Right lung (tissue), 5 donors: Measurements from ENCODE around the gene PCDHGB4. TPM values are rescaled to one million over a fixed set of nuclear protein-coding genes. Genes with fewer than 3 reads are reported as not detected.
"Not testable (repeated sequence)": the region's sequence is repeated elsewhere in the genome, so short reads cannot be mapped to it uniquely, and the experiment has no call there.

Source experiments
- DNase-seq, 2 donors: peaks; one replicate each; pipeline ENCODE4 v3.0.0-alpha.2; 2013
- polyA plus RNA-seq, 5 donors: library from polyadenylated mRNA; unstranded; fragments of 120-200 nt; gene quantifications; one replicate each; pipeline versions ENCODE4 v1.2.1 to v1.2.3, GENCODE V29; 2013; ENCODE audit warnings: inconsistent platforms in 1 of 5, low replicate concordance in 1 of 5; ENCODE audit not compliant: insufficient read length in 5 of 5, insufficient read depth in 1 of 5

Gene PCDHGB4
- polyA plus RNA-seq, 5 donors = 3.1 to 5.0 (median 4.2) TPM

DNA sequence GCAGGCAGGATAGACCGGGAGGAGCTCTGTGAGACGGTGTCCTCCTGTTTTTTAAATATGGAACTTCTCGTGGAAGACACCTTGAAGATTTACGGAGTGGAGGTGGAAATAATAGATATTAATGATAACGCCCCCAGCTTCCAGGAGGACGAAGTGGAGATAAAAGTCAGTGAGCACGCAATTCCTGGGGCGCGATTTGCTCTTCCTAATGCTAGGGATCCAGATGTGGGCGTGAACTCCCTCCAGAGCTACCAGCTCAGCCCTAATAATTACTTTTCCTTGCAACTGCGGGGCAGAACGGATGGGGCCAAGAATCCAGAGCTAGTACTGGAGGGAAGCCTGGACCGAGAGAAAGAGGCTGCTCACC is 34.0 kb downstream of the PCDHGB4 start:
- DNase-seq = no peak

- no peak for DNase-seq
These were observed 35.3 kb downstream of the PCDHGB4 start for GRCh38 chr5:141422742-141423291.

DNA sequence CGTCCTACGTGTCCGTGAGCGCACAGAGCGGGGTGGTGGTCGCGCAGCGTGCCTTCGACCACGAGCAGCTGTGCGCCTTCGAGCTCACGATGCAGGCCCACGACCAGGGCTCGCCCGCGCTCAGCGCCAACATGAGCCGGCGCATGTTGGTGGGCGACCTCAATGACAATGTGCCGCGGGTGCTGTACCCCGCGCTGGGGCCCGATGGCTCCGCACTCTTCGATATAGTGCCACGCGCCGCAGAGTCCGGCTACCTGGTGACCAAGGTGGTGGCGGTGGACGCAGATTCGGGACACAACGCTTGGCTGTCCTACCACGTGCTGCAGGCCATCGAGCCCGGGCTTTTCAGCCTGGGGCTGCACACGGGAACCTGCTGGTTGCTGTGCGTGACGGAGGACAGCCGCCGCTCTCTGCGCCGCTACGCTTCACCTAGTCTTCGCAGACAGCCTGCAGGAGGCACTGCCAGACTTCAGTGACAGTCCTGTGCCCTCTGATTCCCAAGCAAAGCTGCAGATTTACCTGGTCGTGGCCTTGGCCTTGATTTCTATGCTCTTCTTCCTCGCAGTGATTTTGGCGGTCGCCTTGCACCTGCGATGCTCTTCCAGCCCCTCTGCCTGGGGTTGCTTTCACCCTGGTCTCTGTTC is 40.4 kb downstream of the PCDHGB4 start:
- no peak for DNase-seq

DNA sequence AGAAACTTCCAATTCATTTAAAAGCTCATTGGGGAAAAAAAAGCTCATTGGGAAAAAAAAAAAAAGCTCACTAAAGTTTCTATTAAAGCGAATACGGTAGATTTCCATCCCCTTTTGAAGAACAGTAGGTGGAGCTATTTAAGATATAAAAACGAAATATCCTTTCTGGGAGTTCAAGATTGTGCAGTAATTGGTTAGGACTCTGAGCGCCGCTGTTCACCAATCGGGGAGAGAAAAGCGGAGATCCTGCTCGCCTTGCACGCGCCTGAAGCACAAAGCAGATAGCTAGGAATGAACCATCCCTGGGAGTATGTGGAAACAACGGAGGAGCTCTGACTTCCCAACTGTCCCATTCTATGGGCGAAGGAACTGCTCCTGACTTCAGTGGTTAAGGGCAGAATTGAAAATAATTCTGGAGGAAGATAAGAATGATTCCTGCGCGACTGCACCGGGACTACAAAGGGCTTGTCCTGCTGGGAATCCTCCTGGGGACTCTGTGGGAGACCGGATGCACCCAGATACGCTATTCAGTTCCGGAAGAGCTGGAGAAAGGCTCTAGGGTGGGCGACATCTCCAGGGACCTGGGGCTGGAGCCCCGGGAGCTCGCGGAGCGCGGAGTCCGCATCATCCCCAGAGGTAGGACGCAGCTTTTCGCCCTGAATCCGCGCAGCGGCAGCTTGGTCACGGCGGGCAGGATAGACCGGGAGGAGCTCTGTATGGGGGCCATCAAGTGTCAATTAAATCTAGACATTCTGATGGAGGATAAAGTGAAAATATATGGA is 43.0 kb downstream of the PCDHGB4 start, which contains the start of gene PCDHGA12:
PCDHGA12 (plus strand) TSS at position 176 of the 782 bp plus-strand sequence; CDS start at position 429, 253 bp downstream.
- no peak for DNase-seq

DNA sequence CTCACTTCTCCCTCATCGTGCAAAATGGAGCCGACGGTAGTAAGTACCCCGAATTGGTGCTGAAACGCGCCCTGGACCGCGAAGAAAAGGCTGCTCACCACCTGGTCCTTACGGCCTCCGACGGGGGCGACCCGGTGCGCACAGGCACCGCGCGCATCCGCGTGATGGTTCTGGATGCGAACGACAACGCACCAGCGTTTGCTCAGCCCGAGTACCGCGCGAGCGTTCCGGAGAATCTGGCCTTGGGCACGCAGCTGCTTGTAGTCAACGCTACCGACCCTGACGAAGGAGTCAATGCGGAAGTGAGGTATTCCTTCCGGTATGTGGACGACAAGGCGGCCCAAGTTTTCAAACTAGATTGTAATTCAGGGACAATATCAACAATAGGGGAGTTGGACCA is 43.8 kb downstream of the PCDHGB4 start:
- no peak for DNase-seq

DNA sequence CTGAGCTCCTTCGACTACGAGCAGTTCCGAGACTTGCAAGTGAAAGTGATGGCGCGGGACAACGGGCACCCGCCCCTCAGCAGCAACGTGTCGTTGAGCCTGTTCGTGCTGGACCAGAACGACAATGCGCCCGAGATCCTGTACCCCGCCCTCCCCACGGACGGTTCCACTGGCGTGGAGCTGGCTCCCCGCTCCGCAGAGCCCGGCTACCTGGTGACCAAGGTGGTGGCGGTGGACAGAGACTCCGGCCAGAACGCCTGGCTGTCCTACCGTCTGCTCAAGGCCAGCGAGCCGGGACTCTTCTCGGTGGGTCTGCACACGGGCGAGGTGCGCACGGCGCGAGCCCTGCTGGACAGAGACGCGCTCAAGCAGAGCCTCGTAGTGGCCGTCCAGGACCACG is 44.8 kb downstream of the PCDHGB4 start:
- DNase-seq = not testable (repeated sequence)

GRCh38 chr5:141432726-141433125 is 45.2 kb downstream of the PCDHGB4 start:
- not testable (repeated sequence) for DNase-seq

DNA sequence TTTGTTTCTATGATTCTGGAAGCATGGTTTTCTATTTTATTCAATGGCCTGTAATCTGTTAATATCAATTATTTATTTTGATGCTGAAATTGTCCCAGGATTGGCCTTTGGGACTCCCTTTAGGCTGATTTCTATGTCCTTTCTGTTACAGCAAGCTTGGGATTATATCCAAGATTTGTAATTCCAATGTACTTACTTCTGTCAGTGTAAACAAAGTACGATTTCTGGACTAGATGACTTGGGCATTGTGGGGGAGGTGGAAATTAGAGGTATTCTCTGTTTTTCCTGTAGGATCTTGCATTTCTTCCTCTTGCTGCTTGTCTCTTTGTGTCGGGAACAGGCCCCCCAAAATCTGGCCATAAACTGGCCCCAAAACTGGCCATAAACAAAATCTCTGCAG is 46.5 kb downstream of the PCDHGB4 start:
- no peak for DNase-seq

DNA sequence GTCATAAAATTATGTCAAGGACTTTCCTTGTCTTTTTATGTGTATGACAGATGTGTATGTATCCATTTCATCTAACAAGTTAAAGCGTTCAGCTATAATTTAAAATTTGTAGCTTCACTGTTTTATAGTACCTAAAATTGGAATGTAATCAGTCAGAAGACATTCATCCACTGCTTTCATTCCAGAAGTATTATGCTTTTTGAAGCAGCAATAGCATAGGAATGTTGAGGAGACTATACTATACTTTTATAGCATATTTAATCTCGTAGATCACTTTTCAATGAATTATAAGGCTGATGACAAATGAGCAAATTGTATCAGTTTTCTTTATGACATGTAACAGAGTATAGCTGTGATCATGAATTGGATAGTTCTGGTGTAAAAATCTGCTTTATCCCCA is 49.7 kb downstream of the PCDHGB4 start:
- no peak for DNase-seq

GRCh38 chr5:141439411-141440141 is 52.1 kb downstream of the PCDHGB4 start:
- DNase-seq = no peak

Other genes starting within 250 kb of the PCDHGB4 start
- gene PCDHB6, start 237.6 kb upstream of the PCDHGB4 start, polyA plus RNA-seq = 1 to 10 TPM; 2.5 to 3.7 (median 3.0) TPM
- gene PCDHB7, start 215.1 kb upstream of the PCDHGB4 start, polyA plus RNA-seq = 1 to 10 TPM; 3.9 to 6.0 (median 4.7) TPM
- gene PCDHB8, start 209.9 kb upstream of the PCDHGB4 start, polyA plus RNA-seq = 1 to 10 TPM; 1.1 to 2.5 (median 2.2) TPM
- gene PCDHB16, start 205.3 kb upstream of the PCDHGB4 start, polyA plus RNA-seq = 1 to 10 TPM; 4.7 to 6.6 (median 4.9) TPM
- gene PCDHB9, start 200.5 kb upstream of the PCDHGB4 start, polyA plus RNA-seq = 1 to 10 TPM; 3.1 to 5.6 (median 4.0) TPM
- 1 to 10 TPM; 5.0 to 7.5 (median 6.9) TPM for gene PCDHB10, start 195.3 kb upstream of the PCDHGB4 start, polyA plus RNA-seq
- 1 to 10 TPM; 1.7 to 4.5 (median 3.3) TPM for gene PCDHB11, start 188.1 kb upstream of the PCDHGB4 start, polyA plus RNA-seq
- 1 to 10 TPM; 4.3 to 6.6 (median 5.4) TPM for gene PCDHB12, start 179.0 kb upstream of the PCDHGB4 start, polyA plus RNA-seq
- gene PCDHB13, start 173.8 kb upstream of the PCDHGB4 start, polyA plus RNA-seq = 1 to 10 TPM; 3.9 to 6.0 (median 5.0) TPM
- 10 to 100 TPM in 1 of 5 donors, 1 to 10 TPM in 4; 9.1 to 10.3 (median 9.3) TPM for gene PCDHB14, start 164.4 kb upstream of the PCDHGB4 start, polyA plus RNA-seq
- 10 to 100 TPM in 3 of 5 donors, 1 to 10 TPM in 2; 9.4 to 13.2 (median 10.2) TPM for gene PCDHB15, start 142.3 kb upstream of the PCDHGB4 start, polyA plus RNA-seq
- under 1 TPM; 0.08 to 0.26 (median 0.17) TPM for gene SLC25A2, start 83.6 kb upstream of the PCDHGB4 start, polyA plus RNA-seq
- gene TAF7, start 66.9 kb upstream of the PCDHGB4 start, polyA plus RNA-seq = 100 to 1,000 TPM; 124 to 151 (median 140) TPM
- 1 to 10 TPM in 1 of 5 donors, under 1 TPM in 4; 0.50 to 1.0 (median 0.72) TPM for gene PCDHGA1, start 57.2 kb upstream of the PCDHGB4 start, polyA plus RNA-seq
- gene PCDHGA2, start 48.9 kb upstream of the PCDHGB4 start, polyA plus RNA-seq = 1 to 10 TPM; 3.0 to 7.3 (median 4.2) TPM
- 1 to 10 TPM; 2.0 to 3.9 (median 2.8) TPM for gene PCDHGA3, start 43.9 kb upstream of the PCDHGB4 start, polyA plus RNA-seq
- gene PCDHGB1, start 37.6 kb upstream of the PCDHGB4 start, polyA plus RNA-seq = 1 to 10 TPM; 1.2 to 1.7 (median 1.7) TPM
- gene PCDHGA4, start 32.7 kb upstream of the PCDHGB4 start, polyA plus RNA-seq = 1 to 10 TPM; 1.9 to 3.3 (median 2.4) TPM
- gene PCDHGB2, start 27.7 kb upstream of the PCDHGB4 start, polyA plus RNA-seq = 1 to 10 TPM; 4.0 to 6.0 (median 4.3) TPM
- 1 to 10 TPM; 2.7 to 4.5 (median 3.7) TPM for gene PCDHGA5, start 23.5 kb upstream of the PCDHGB4 start, polyA plus RNA-seq
- 1 to 10 TPM; 2.0 to 3.0 (median 2.5) TPM for gene PCDHGB3, start 17.5 kb upstream of the PCDHGB4 start, polyA plus RNA-seq
- 1 to 10 TPM; 4.2 to 6.1 (median 4.6) TPM for gene PCDHGA6, start 13.8 kb upstream of the PCDHGB4 start, polyA plus RNA-seq
- 1 to 10 TPM; 1.7 to 2.1 (median 1.9) TPM for gene PCDHGA7, start 5.0 kb upstream of the PCDHGB4 start, polyA plus RNA-seq
- gene PCDHGA8, start 4.9 kb downstream of the PCDHGB4 start, polyA plus RNA-seq = 1 to 10 TPM in 1 of 5 donors, under 1 TPM in 4; 0.50 to 1.1 (median 0.74) TPM
- 1 to 10 TPM; 6.8 to 8.5 (median 7.7) TPM for gene PCDHGB5, start 10.2 kb downstream of the PCDHGB4 start, polyA plus RNA-seq
- 1 to 10 TPM; 4.4 to 8.3 (median 5.7) TPM for gene PCDHGA9, start 15.1 kb downstream of the PCDHGB4 start, polyA plus RNA-seq
- 1 to 10 TPM; 6.4 to 9.3 (median 7.8) TPM for gene PCDHGB6, start 20.3 kb downstream of the PCDHGB4 start, polyA plus RNA-seq
- 1 to 10 TPM; 4.2 to 5.4 (median 4.5) TPM for gene PCDHGA10, start 25.3 kb downstream of the PCDHGB4 start, polyA plus RNA-seq
- 10 to 100 TPM; 13.1 to 15.2 (median 13.9) TPM for gene PCDHGB7, start 30.0 kb downstream of the PCDHGB4 start, polyA plus RNA-seq
- gene PCDHGA11, start 33.4 kb downstream of the PCDHGB4 start, polyA plus RNA-seq = 1 to 10 TPM; 2.7 to 4.4 (median 3.2) TPM
- gene PCDHGA12, start 42.8 kb downstream of the PCDHGB4 start, polyA plus RNA-seq = 1 to 10 TPM; 2.3 to 4.3 (median 3.4) TPM
- gene PCDHGC3, start 88.3 kb downstream of the PCDHGB4 start, polyA plus RNA-seq = 100 to 1,000 TPM; 102 to 151 (median 113) TPM
- 1 to 10 TPM; 1.5 to 2.7 (median 1.7) TPM for gene PCDHGC4, start 97.3 kb downstream of the PCDHGB4 start, polyA plus RNA-seq
- gene PCDHGC5, start 101.4 kb downstream of the PCDHGB4 start, polyA plus RNA-seq = 1 to 10 TPM in 2 of 5 donors, under 1 TPM in 3; 0.76 to 1.2 (median 0.85) TPM
- gene DIAPH1, start 231.3 kb downstream of the PCDHGB4 start, polyA plus RNA-seq = 10 to 100 TPM; 43.3 to 54.3 (median 47.7) TPM
- gene HDAC3, start 249.2 kb downstream of the PCDHGB4 start, polyA plus RNA-seq = 100 to 1,000 TPM in 4 of 5 donors, 10 to 100 TPM in 1; 95.5 to 120 (median 106) TPM
- under 1 TPM; 0.16 to 0.58 (median 0.37) TPM for gene RELL2, start 249.3 kb downstream of the PCDHGB4 start, polyA plus RNA-seq